Ascending aorta (tissue), 2 donors: Measurements from ENCODE around the gene PDS5B. TPM values are rescaled to one million over a fixed set of nuclear protein-coding genes. Genes with fewer than 3 reads are reported as not detected.

Source experiments
- DNase-seq, 2 donors: peaks; one replicate each; pipeline ENCODE4 v3.0.0-alpha.2; 2019; ENCODE audit warnings: low spot score in 2 of 2
- H3K27ac ChIP-seq, 2 donors: fragments of 200-600 bp; sonication (generic); one replicate each; pipeline ENCODE4 v1.5.1; 2016 to 2017; ENCODE audit warnings: mild to moderate bottlenecking in 1 of 2
- H3K27me3 ChIP-seq: fragments of 200-600 bp; sonication (generic); one replicate; pipeline ENCODE4 v1.5.1; 2017
- H3K36me3 ChIP-seq, 2 donors: fragments of 200-600 bp; sonication (generic); one replicate each; pipeline ENCODE4 v1.5.1; 2016
- H3K4me1 ChIP-seq, 2 donors: fragments of 200-600 bp; sonication (generic); one replicate each; pipeline ENCODE4 v1.5.1; 2016 to 2017; ENCODE audit warnings: mild to moderate bottlenecking in 1 of 2
- H3K4me3 ChIP-seq, 2 donors: fragments of 200-600 bp; sonication (generic); one replicate each; pipeline ENCODE4 v1.5.1; 2016 to 2017; ENCODE audit warnings: mild to moderate bottlenecking in 1 of 2
- H3K9me3 ChIP-seq, 2 donors: fragments of 200-600 bp; sonication (generic); one replicate each; pipeline ENCODE4 v1.5.1; 2016
- intact Hi-C: fragments of 100-400 bp; cut with DNase I; formaldehyde crosslinking; loops from one replicate; pipeline ENCODE4 v1.15.1; 2023
- total RNA-seq: library from RNA; depleted of rRNA; stranded (reverse); fragments of >200 nt; gene quantifications from one replicate; pipeline ENCODE4 v1.1.0, GENCODE V29; 2016
- TF ChIP-seq, protein P1 (sequence below), 3 experiments: fragments of 200-600 bp in 2 of 3; fragments of 450-650 bp in 1 of 3; sonication (generic) in 2 of 3; IDR thresholded peaks; one replicate each; pipeline ENCODE4 v1.5.1; 2016 to 2019; ENCODE audit warnings: antibody characterized with exemption in 3 of 3, mild to moderate bottlenecking in 1 of 3, moderate library complexity in 1 of 3

PDS5B gene
- total RNA-seq, 1 donor from 2014 or later = 31.0 TPM

DNA sequence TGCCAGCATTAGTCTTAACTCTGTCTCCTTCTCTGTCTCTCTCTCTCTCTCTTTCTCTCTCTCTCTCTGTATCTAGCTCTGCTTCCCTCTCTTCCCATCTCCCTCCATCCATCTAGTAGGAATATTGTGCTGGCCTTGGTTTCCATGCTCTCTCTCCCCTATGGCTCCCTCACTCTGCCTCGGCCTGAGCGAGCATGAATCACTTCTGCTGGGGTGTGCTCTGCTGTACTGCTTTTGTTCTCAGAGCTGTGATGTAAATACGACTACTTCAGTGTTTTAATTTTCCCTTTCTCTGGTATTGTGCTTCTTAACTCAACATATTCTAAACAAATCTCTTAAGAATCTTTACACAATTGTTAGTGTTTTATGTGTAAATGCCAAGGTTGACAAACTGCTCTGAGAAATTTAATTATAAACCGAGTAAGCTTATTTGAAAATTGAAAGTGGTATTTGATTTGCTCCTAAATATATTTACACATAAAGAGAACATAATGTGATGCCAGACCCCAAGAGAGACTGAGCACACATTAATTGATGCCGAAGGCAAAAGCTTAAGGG lies 218.5 kb downstream of the PDS5B start:
- DNase-seq = no peak
- Histone ChIP-seq H3K27me3 (no peaks in the 10 kb centered on the region), H3K36me3 (no peaks in the 10 kb centered on the region), H3K4me3 (no peak overlapping the region), H3K9me3 (no peaks in the 10 kb centered on the region), H3K27ac (no peak overlapping the region), H3K4me1 (no peaks in the 10 kb centered on the region)
- TF ChIP-seq, protein P1, sequence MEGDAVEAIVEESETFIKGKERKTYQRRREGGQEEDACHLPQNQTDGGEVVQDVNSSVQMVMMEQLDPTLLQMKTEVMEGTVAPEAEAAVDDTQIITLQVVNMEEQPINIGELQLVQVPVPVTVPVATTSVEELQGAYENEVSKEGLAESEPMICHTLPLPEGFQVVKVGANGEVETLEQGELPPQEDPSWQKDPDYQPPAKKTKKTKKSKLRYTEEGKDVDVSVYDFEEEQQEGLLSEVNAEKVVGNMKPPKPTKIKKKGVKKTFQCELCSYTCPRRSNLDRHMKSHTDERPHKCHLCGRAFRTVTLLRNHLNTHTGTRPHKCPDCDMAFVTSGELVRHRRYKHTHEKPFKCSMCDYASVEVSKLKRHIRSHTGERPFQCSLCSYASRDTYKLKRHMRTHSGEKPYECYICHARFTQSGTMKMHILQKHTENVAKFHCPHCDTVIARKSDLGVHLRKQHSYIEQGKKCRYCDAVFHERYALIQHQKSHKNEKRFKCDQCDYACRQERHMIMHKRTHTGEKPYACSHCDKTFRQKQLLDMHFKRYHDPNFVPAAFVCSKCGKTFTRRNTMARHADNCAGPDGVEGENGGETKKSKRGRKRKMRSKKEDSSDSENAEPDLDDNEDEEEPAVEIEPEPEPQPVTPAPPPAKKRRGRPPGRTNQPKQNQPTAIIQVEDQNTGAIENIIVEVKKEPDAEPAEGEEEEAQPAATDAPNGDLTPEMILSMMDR (IDR thresholded peaks at IDR 0.05) = no peak
- intact Hi-C loops = no loop called here

DNA sequence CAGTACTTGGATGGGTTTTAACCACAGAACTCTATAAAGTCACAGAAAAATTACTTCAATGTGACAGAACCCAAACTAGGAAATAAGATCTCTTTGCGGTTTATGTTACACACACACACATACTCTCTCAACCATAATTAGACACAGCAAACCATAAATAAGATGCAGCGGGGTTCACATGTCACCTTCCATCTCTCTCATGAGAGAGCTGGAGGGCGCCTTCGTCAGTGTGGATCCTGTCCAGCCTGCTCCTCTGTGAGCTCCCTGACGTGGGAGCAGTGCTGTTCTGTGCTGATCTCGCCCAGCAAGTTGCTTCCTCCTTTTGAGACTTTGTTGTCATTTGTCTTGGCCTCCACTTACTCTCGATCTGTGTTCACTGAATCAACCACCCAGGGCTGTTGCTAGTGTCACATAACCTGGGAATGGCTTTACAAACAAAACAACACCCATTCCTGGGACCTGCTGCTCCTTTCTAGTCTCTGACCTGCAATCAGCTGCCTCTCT lies 225.1 kb downstream of the PDS5B start:
- Histone ChIP-seq H3K9me3 (no peaks in the 10 kb centered on the region), H3K4me1 (no peaks in the 10 kb centered on the region), H3K27me3 (no peaks in the 10 kb centered on the region), H3K4me3 (no peak overlapping the region), H3K36me3 (no peaks in the 10 kb centered on the region), H3K27ac (no peak overlapping the region)
- intact Hi-C loops = no loop called here
- no peak for DNase-seq
- TF ChIP-seq, protein P1 (IDR thresholded peaks at IDR 0.05) = no peak

DNA sequence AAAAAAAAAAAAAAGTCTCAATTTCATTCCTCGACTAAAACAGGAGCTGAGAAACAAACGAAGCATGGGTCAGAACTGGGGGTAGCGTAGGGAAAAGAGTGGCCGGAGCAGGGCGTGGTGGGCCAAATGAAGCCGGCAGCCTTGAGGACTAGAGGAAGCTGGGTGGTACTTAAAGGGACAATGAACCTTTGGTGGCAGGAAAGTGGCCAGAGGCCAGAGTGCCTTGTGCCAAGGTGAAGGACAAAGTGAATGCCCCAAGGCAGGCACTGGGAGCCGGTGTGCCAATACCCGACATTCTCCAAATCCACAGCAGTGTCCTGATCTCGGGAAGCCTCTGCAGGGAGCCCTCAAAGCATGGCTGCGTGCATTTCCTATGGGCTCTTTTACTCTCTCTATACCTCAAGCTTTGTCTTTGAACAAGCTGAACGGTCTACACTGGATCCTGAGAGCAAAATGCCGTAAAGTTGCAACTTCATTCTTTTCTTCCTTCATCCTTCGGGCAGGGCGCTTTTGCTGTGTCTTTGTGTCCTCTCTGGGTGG lies 235.0 kb downstream of the PDS5B start:
- TF ChIP-seq, protein P1 (IDR thresholded peaks at IDR 0.05) = no peak

DNA sequence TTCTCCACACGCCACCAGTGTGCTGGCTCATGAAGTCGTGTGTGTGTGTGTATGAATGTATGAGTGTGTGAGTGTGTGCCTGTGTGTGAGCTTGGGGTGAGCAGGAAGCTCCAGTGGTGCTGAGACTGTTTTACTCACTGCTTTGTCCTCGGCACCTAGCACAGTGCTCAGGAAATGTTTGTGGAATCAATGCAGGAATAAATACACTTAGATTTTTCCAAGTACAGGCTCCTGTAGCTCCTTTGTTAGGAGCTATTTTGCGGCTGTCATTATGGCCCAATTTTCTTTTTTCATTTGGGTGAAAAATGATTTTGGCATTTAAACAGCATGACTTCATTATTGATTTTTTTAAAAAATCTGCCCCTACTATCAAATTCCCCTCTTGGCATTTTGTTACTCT lies 236.5 kb downstream of the PDS5B start:
- Histone ChIP-seq H3K36me3 (no peaks in the 10 kb centered on the region), H3K9me3 (no peaks in the 10 kb centered on the region), H3K4me1 (no peaks in the 10 kb centered on the region), H3K27ac (no peak overlapping the region), H3K4me3 (no peak overlapping the region), H3K27me3 (no peaks in the 10 kb centered on the region)
- TF ChIP-seq, protein P1 (IDR thresholded peaks at IDR 0.05) = no peak
- intact Hi-C loops = no loop called here
- DNase-seq = no peak

More for the DNA sequence above, 235.0 kb downstream of the PDS5B start:
- no peaks in the 10 kb centered on the region for H3K27me3 ChIP-seq
- H3K4me3 ChIP-seq = no peak overlapping the region
- DNase-seq = no peak
- intact Hi-C loops = no loop called here
- H3K27ac ChIP-seq = no peak overlapping the region
- H3K9me3 ChIP-seq = no peaks in the 10 kb centered on the region
- H3K36me3 ChIP-seq = no peaks in the 10 kb centered on the region
- H3K4me1 ChIP-seq = no peaks in the 10 kb centered on the region

DNA sequence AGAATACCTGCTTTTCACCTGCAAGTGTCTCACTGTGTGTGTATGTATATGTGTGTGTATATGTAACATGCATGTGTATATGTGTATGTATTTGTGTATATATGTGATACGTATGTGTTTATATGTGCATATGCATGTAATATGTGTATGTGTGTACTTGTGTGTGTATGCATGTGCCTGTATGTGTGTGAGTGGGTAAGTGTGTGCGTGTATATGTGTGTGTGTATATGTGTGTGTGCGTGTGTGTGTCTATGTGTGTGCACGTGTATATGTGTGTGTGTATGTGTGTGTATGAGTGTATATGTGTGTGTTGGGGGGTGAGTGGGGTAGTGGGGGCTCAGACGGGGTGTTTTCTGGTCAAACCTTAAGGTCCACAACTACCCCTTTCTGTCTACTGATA lies 237.3 kb downstream of the PDS5B start:
- H3K9me3 ChIP-seq = no peaks in the 10 kb centered on the region
- no peaks in the 10 kb centered on the region for H3K27me3 ChIP-seq
- TF ChIP-seq, protein P1 (IDR thresholded peaks at IDR 0.05) = no peak
- no peaks in the 10 kb centered on the region for H3K36me3 ChIP-seq
- DNase-seq = no peak
- H3K4me3 ChIP-seq = no peak overlapping the region
- intact Hi-C loops = no loop called here
- H3K4me1 ChIP-seq = no peaks in the 10 kb centered on the region
- no peak overlapping the region for H3K27ac ChIP-seq
